Stimulated activated CD8-positive, alpha-beta memory T cell treated with anti-CD3 and anti-CD28 coated beads, Interleukin-12 subunit alpha, Interleukin-12 subunit beta, amount 100 ng/mL, for 1 hour (primary cell): ENCODE results near the gene CCNK.

Source experiments
- DNase-seq: peaks from one replicate; pipeline ENCODE4 v3.0.0-alpha.2; 2020; ENCODE audit warnings: low read depth

The CCNK gene

GRCh38 chr14:99480917-99481744 is at the start of gene CCNK:
Gene CCNK, plus strand, starts transcription at chr14:99481409. Its CDS starts 11,269 bp downstream, at chr14:99492678.
- DNase-seq = peak; percentile 100

- no peak for DNase-seq
Measured at GRCh38 chr14:99431986-99432385, 49.2 kb upstream of the CCNK start.

- DNase-seq = no peak
Measured at GRCh38 chr14:99432485-99432884, 48.7 kb upstream of the CCNK start.

- DNase-seq = no peak
Measured at GRCh38 chr14:99435327-99435726, 45.9 kb upstream of the CCNK start.

- no peak for DNase-seq
Measured at GRCh38 chr14:99436247-99437180, 44.7 kb upstream of the CCNK start.

- no peak for DNase-seq
Measured at GRCh38 chr14:99437706-99438105, 43.5 kb upstream of the CCNK start.

- no peak for DNase-seq
Measured at GRCh38 chr14:99440278-99440677, 40.9 kb upstream of the CCNK start.

GRCh38 chr14:99441157-99441870 is 39.9 kb upstream of the CCNK start:
- no peak for DNase-seq

GRCh38 chr14:99441918-99442317 is 39.3 kb upstream of the CCNK start:
- no peak for DNase-seq

- no peak for DNase-seq
Measured at GRCh38 chr14:99445931-99446330, 35.3 kb upstream of the CCNK start.

- DNase-seq = no peak
Measured at GRCh38 chr14:99447739-99448138, 33.5 kb upstream of the CCNK start.

- no peak for DNase-seq
Measured at GRCh38 chr14:99450266-99450665, 30.9 kb upstream of the CCNK start.

GRCh38 chr14:99451234-99451633 is 30.0 kb upstream of the CCNK start:
- no peak for DNase-seq

GRCh38 chr14:99452968-99453367 is 28.2 kb upstream of the CCNK start:
- DNase-seq = no peak

- DNase-seq = no peak
Measured at GRCh38 chr14:99454246-99454645, 27.0 kb upstream of the CCNK start.

GRCh38 chr14:99459481-99460100 is 21.6 kb upstream of the CCNK start:
- DNase-seq = no peak

GRCh38 chr14:99460793-99461192 is 20.4 kb upstream of the CCNK start:
- no peak for DNase-seq

GRCh38 chr14:99461411-99462085 is 19.7 kb upstream of the CCNK start:
- no peak for DNase-seq

GRCh38 chr14:99462210-99462609 is 19.0 kb upstream of the CCNK start:
- DNase-seq = no peak

GRCh38 chr14:99463974-99464373 is 17.2 kb upstream of the CCNK start:
- DNase-seq = no peak

- DNase-seq = no peak
Measured at GRCh38 chr14:99465288-99465687, 15.9 kb upstream of the CCNK start.
